Left lung (tissue), 10 donors: ENCODE results near the gene SPATS2. TPM values are rescaled to one million over a fixed set of nuclear protein-coding genes. Genes with fewer than 3 reads are reported as not detected.

Experiments used
- ATAC-seq: fragments of 200-7000 bp; cut with Tn5 transposase; one replicate; pipeline ENCODE4 v1.9.1; 2020; ENCODE audit warnings: moderate library complexity
- DNase-seq, 4 donors: peaks; one replicate each; pipeline ENCODE4 v3.0.0-alpha.2; 2013 to 2020
- H3K27ac ChIP-seq, 2 donors: fragments of 200-600 bp; sonication (generic) in 1 of 2; one replicate each; pipeline versions ENCODE4 v1.5.0 to v1.8.0; 2020 to 2021
- H3K27me3 ChIP-seq, 2 donors: fragments of 200-600 bp; sonication (generic) in 1 of 2; one replicate each; pipeline versions ENCODE4 v1.5.0 to v1.8.0; 2020 to 2021
- H3K36me3 ChIP-seq, 2 donors: fragments of 200-600 bp; sonication (generic) in 1 of 2; one replicate each; pipeline versions ENCODE4 v1.5.0 to v1.8.0; 2020 to 2021
- H3K4me1 ChIP-seq, 2 donors: fragments of 200-600 bp; one replicate each; pipeline ENCODE4 v1.8.0; 2021
- H3K4me3 ChIP-seq, 2 donors: fragments of 200-600 bp; sonication (generic) in 1 of 2; one replicate each; pipeline versions ENCODE4 v1.5.0 to v1.8.0; 2020 to 2021; ENCODE audit warnings: mild to moderate bottlenecking in 1 of 2
- H3K9me3 ChIP-seq, 2 donors: fragments of 200-600 bp; sonication (generic) in 1 of 2; one replicate each; pipeline versions ENCODE4 v1.5.0 to v1.8.0; 2020 to 2021
- CTCF ChIP-seq, 2 donors: fragments of 200-600 bp; sonication (generic) in 1 of 2; IDR thresholded peaks; one replicate each; pipeline versions ENCODE4 v1.5.0 to v1.8.0; 2021; ENCODE audit warnings: antibody characterized with exemption in 2 of 2
- intact Hi-C, 2 donors: fragments of 100-400 bp; cut with DNase I; formaldehyde crosslinking; loops; one replicate each; pipeline versions ENCODE4 v1.11.2 to v1.14.2; 2022
- polyA plus RNA-seq, 6 donors: library from polyadenylated mRNA; unstranded; fragments of 120-200 nt; gene quantifications; one replicate each; pipeline ENCODE4 v1.2.1, GENCODE V29; 2013; ENCODE audit not compliant: insufficient read length in 6 of 6
- total RNA-seq, 2 donors: library from RNA; stranded (reverse); fragmentation: NEBNext Ultra II Directional; extraction: Animal tissue kit (Norgen Biotek cat#: 25700); gene quantifications; one replicate each; pipeline ENCODE4 v1.2.1, GENCODE V29; 2021
- donor health status: DM: no; HTN: yes; CAD: no.
- donor health status: DM: no; HTN: no; CAD: no.

The SPATS2 gene
- total and polyA plus RNA-seq, 8 donors, result 14.6 to 77.0 (median 67.7) TPM

- TF ChIP-seq CTCF (IDR thresholded peaks at IDR 0.05), result no peak
- DNase-seq (peak in 1 of 4 donors; percentile 75), ATAC-seq (no peak)
- Histone ChIP-seq H3K27ac (no peak overlapping the region), H3K4me1 (peaks cover 6 to 12% of the 10 kb centered on the region in 2 donors), H3K4me3 (no peak overlapping the region), H3K36me3 (no peaks in the 10 kb centered on the region), H3K27me3 (peaks cover 17 to 81% of the 10 kb centered on the region in 2 donors), H3K9me3 (no peaks in the 10 kb centered on the region)
- intact Hi-C loops, result no loop called here
Measured at GRCh38 chr12:49543914-49544815, 176.9 kb downstream of the SPATS2 start.

GRCh38 chr12:49545815-49546214 is 178.6 kb downstream of the SPATS2 start:
- TF ChIP-seq CTCF (IDR thresholded peaks at IDR 0.05), result no peak
- Histone ChIP-seq H3K36me3 (no peaks in the 10 kb centered on the region), H3K4me1 (peaks cover 8 to 15% of the 10 kb centered on the region in 2 donors), H3K4me3 (no peak overlapping the region), H3K9me3 (no peaks in the 10 kb centered on the region), H3K27me3 (peaks cover 17 to 81% of the 10 kb centered on the region in 2 donors), H3K27ac (no peak overlapping the region)
- ATAC-seq (no peak), DNase-seq (no peak)
- intact Hi-C loops, result no loop called here

GRCh38 chr12:49546481-49546880 is 179.2 kb downstream of the SPATS2 start:
- Histone ChIP-seq H3K9me3 (no peaks in the 10 kb centered on the region), H3K4me1 (peaks cover 8 to 15% of the 10 kb centered on the region in 2 donors), H3K27ac (no peak overlapping the region), H3K4me3 (no peak overlapping the region), H3K36me3 (no peaks in the 10 kb centered on the region), H3K27me3 (peaks cover 17 to 84% of the 10 kb centered on the region in 2 donors)
- no peak for TF ChIP-seq CTCF (IDR thresholded peaks at IDR 0.05)
- DNase-seq (peak in 1 of 4 donors; percentile 54), ATAC-seq (no peak)
- intact Hi-C loops, result no loop called here

GRCh38 chr12:49547090-49547690 is 179.9 kb downstream of the SPATS2 start:
- H3K4me1 ChIP-seq, result peaks cover 8 to 15% of the 10 kb centered on the region in 2 donors
- peaks cover 17 to 92% of the 10 kb centered on the region in 2 donors for H3K27me3 ChIP-seq
- no peaks in the 10 kb centered on the region for H3K9me3 ChIP-seq
- DNase-seq (peak in 1 of 4 donors; percentile 30), ATAC-seq (no peak)
- no peak overlapping the region for H3K4me3 ChIP-seq
- TF ChIP-seq CTCF (IDR thresholded peaks at IDR 0.05), result no peak
- no peak overlapping the region for H3K27ac ChIP-seq
- no peaks in the 10 kb centered on the region for H3K36me3 ChIP-seq
- intact Hi-C loops, result no loop called here

- DNase-seq, result peak in 1 of 4 donors; percentile 28
- ATAC-seq, result no peak
- peaks cover 17 to 92% of the 10 kb centered on the region in 2 donors for H3K27me3 ChIP-seq
- H3K27ac ChIP-seq, result no peak overlapping the region
- intact Hi-C loops, result no loop called here
- no peaks in the 10 kb centered on the region for H3K9me3 ChIP-seq
- TF ChIP-seq CTCF (IDR thresholded peaks at IDR 0.05), result no peak
- H3K4me1 ChIP-seq, result peaks cover 8 to 15% of the 10 kb centered on the region in 2 donors
- H3K36me3 ChIP-seq, result no peaks in the 10 kb centered on the region
- peak overlapping the region in 1 of 2 donors; percentile 3 for H3K4me3 ChIP-seq
Measured at GRCh38 chr12:49548481-49548821, 181.2 kb downstream of the SPATS2 start.
